Smooth muscle cell (in vitro differentiated cells): Measurements from ENCODE around the gene ATF2. TPM values are rescaled to one million over a fixed set of nuclear protein-coding genes. Genes with fewer than 3 reads are reported as not detected.

Experiments used
- DNase-seq: peaks from one replicate; lab custom pipeline; 2025; ENCODE audit not compliant: unreplicated experiment; lab: John Stamatoyannopoulos, UW
- H2AFZ ChIP-seq: fragments of 200-600 bp; sonication (generic); 2 replicates; pipeline ENCODE4 v1.6.0; 2016; ENCODE audit warnings: antibody characterized with exemption, low read depth, mild to moderate bottlenecking
- H3F3A ChIP-seq: fragments of 200-600 bp; sonication (generic); 2 replicates; pipeline ENCODE4 v1.6.0; 2017; ENCODE audit warnings: antibody characterized with exemption, low read depth
- H3K27ac ChIP-seq: fragments of 200-600 bp; sonication (generic); 2 replicates; pipeline ENCODE4 v1.5.1; 2016; ENCODE audit warnings: low read depth, mild to moderate bottlenecking
- H3K27me3 ChIP-seq: fragments of 200-600 bp; sonication (generic); 2 replicates; pipeline ENCODE4 v1.6.1; 2016; ENCODE audit warnings: low read depth, mild to moderate bottlenecking
- H3K36me3 ChIP-seq: fragments of 200-600 bp; sonication (generic); 2 replicates; pipeline ENCODE4 v1.5.1; 2016; ENCODE audit warnings: low read depth
- H3K4me1 ChIP-seq: fragments of 200-600 bp; sonication (generic); 2 replicates; pipeline ENCODE4 v1.5.1; 2016; ENCODE audit warnings: low read depth
- H3K4me2 ChIP-seq: fragments of 200-600 bp; sonication (generic); 2 replicates; pipeline ENCODE4 v1.6.0; 2016; ENCODE audit warnings: mild to moderate bottlenecking
- H3K4me3 ChIP-seq: fragments of 200-600 bp; sonication (generic); 2 replicates; pipeline ENCODE4 v1.5.1; 2016; ENCODE audit warnings: mild to moderate bottlenecking
- H3K79me2 ChIP-seq: fragments of 200-600 bp; sonication (generic); 2 replicates; pipeline ENCODE4 v1.6.0; 2016; ENCODE audit warnings: low read depth, mild to moderate bottlenecking
- H3K9ac ChIP-seq: fragments of 200-600 bp; sonication (generic); 2 replicates; pipeline ENCODE4 v1.6.0; 2016; ENCODE audit warnings: low read depth
- H3K9me3 ChIP-seq: fragments of 200-600 bp; sonication (generic); replicated peaks from 2 replicates; pipeline ENCODE4 v1.5.1; 2016; ENCODE audit warnings: low read depth
- H4K20me1 ChIP-seq: fragments of 200-600 bp; sonication (generic); 2 replicates; pipeline ENCODE4 v1.6.0; 2016; ENCODE audit warnings: low read depth
- CTCF ChIP-seq: fragments of 200-600 bp; sonication (generic); IDR thresholded peaks from 2 replicates; pipeline ENCODE4 v1.5.1; 2017; ENCODE audit warnings: borderline replicate concordance, mild to moderate bottlenecking, antibody characterized with exemption; ENCODE audit not compliant: insufficient read depth, poor library complexity, severe bottlenecking
- WGBS: methylation state at CpG from one replicate; pipeline ENCODE4 v1.1.7; 2016; ENCODE audit warnings: low lambda C conversion rate; 5-methylcytosine and 5-hydroxymethylcytosine counted together
- polyA plus RNA-seq: library from polyadenylated mRNA; unstranded; fragments of >200 nt; fragmentation: Nextera tagmentation; extraction: Ambion mirVana; gene quantifications from 2 replicates; pipeline ENCODE4 v1.2.1, GENCODE V29; 2016
- total RNA-seq: library from RNA; depleted of rRNA; stranded (reverse); fragments of >200 nt; gene quantifications from 2 replicates; pipeline ENCODE4 v1.2.3, GENCODE V29; 2014

ATF2 gene
- total and polyA plus RNA-seq, 2 experiments from 2014 or later: 28.0 to 59.6 TPM

- Histone ChIP-seq H3K27me3 (no peaks in the 10 kb centered on the region), H3K36me3 (peaks cover 25% of the 10 kb centered on the region), H3K4me1 (no peaks in the 10 kb centered on the region), H3F3A (no peaks in the 10 kb centered on the region), H3K27ac (no peak overlapping the region), H4K20me1 (peaks cover 5% of the 10 kb centered on the region), H3K79me2 (no peaks in the 10 kb centered on the region), H2AFZ (no peak overlapping the region), H3K9me3 (no peaks in the 10 kb centered on the region), H3K4me2 (no peak overlapping the region), H3K9ac (no peak overlapping the region), H3K4me3 (no peak overlapping the region)
- WGBS: 100% methylated on average over 1 of the region's 1 CpG
- no peak for TF ChIP-seq CTCF
- no peak for DNase-seq
Observed at GRCh38 chr2:175076272-175076671, 91.7 kb downstream of the ATF2 start.

GRCh38 chr2:175074478-175074877 is 93.5 kb downstream of the ATF2 start:
- Histone ChIP-seq H3K36me3 (peaks cover 19% of the 10 kb centered on the region), H3K9ac (no peak overlapping the region), H4K20me1 (peaks cover 5% of the 10 kb centered on the region), H3K4me2 (no peak overlapping the region), H3F3A (no peaks in the 10 kb centered on the region), H3K27ac (no peak overlapping the region), H3K4me1 (no peaks in the 10 kb centered on the region), H2AFZ (no peak overlapping the region), H3K9me3 (no peaks in the 10 kb centered on the region), H3K79me2 (no peaks in the 10 kb centered on the region), H3K4me3 (no peak overlapping the region), H3K27me3 (no peaks in the 10 kb centered on the region)
- 90% methylated on average over 6 of the region's 6 CpGs for WGBS
- TF ChIP-seq CTCF: no peak
- no peak for DNase-seq

- no peak overlapping the region for H2AFZ ChIP-seq
- no peaks in the 10 kb centered on the region for H3K36me3 ChIP-seq
- no peak for DNase-seq
- no peaks in the 10 kb centered on the region for H3K9me3 ChIP-seq
- H3K79me2 ChIP-seq: no peaks in the 10 kb centered on the region
- H3K4me3 ChIP-seq: no peak overlapping the region
- TF ChIP-seq CTCF: no peak
- H3K27ac ChIP-seq: no peak overlapping the region
- H3F3A ChIP-seq: no peaks in the 10 kb centered on the region
- no peaks in the 10 kb centered on the region for H3K27me3 ChIP-seq
- no peak overlapping the region for H3K9ac ChIP-seq
- peaks cover 12% of the 10 kb centered on the region for H4K20me1 ChIP-seq
- no peaks in the 10 kb centered on the region for H3K4me1 ChIP-seq
- H3K4me2 ChIP-seq: no peak overlapping the region
- 93% methylated on average over 1 of the region's 1 CpG for WGBS
Observed at GRCh38 chr2:175068534-175068933, 99.5 kb downstream of the ATF2 start.

GRCh38 chr2:175066411-175066810 is 101.6 kb downstream of the ATF2 start:
- Histone ChIP-seq H3K27me3 (no peaks in the 10 kb centered on the region), H3K27ac (no peak overlapping the region), H3F3A (no peaks in the 10 kb centered on the region), H3K9ac (no peak overlapping the region), H3K4me2 (no peak overlapping the region), H3K4me1 (no peaks in the 10 kb centered on the region), H3K9me3 (no peaks in the 10 kb centered on the region), H3K36me3 (no peaks in the 10 kb centered on the region), H2AFZ (no peak overlapping the region), H4K20me1 (peaks cover 12% of the 10 kb centered on the region), H3K79me2 (no peaks in the 10 kb centered on the region), H3K4me3 (no peak overlapping the region)
- TF ChIP-seq CTCF: no peak
- no peak for DNase-seq
- WGBS: 93% methylated on average over 4 of the region's 4 CpGs
